MG63 (cell line): ENCODE data around the gene LPP. TPM values are rescaled to one million over a fixed set of nuclear protein-coding genes. Genes with fewer than 3 reads are reported as not detected.
"Not testable (repeated sequence)": the region's sequence is repeated elsewhere in the genome, so short reads cannot be mapped to it uniquely, and the experiment has no call there.

Experiments used
- DNase-seq: peaks from one replicate; pipeline ENCODE4 v3.0.0-alpha.2; 2020
- H3K27me3 ChIP-seq: fragments of 250-450 bp; sonication (Bioruptor Pico); 2 replicates; pipeline ENCODE4 v1.5.1; 2020; ENCODE audit warnings: mild to moderate bottlenecking, moderate library complexity
- H3K36me3 ChIP-seq: fragments of 250-450 bp; sonication (Bioruptor Pico); 2 replicates; pipeline ENCODE4 v1.5.1; 2020; ENCODE audit warnings: mild to moderate bottlenecking, moderate library complexity
- H3K4me3 ChIP-seq: fragments of 250-450 bp; sonication (Bioruptor Pico); 2 replicates; pipeline ENCODE4 v1.5.1; 2020; ENCODE audit warnings: mild to moderate bottlenecking, moderate library complexity
- H3K9me3 ChIP-seq: fragments of 250-450 bp; sonication (Bioruptor Pico); 2 replicates; pipeline ENCODE4 v1.5.1; 2020; ENCODE audit warnings: mild to moderate bottlenecking, moderate library complexity
- total RNA-seq: library from RNA; depleted of rRNA; stranded (reverse); fragments of >200 nt; shearing (Covaris generic); gene quantifications from 2 replicates; pipeline ENCODE4 v1.2.3, GENCODE V29; 2014; ENCODE audit warnings: low replicate concordance

The LPP gene
- total RNA-seq, 1 experiment from 2014 or later, result 7.9 TPM

- DNase-seq, result no peak
- Histone ChIP-seq H3K4me3 (no peak overlapping the region), H3K27me3 (no peaks in the 10 kb centered on the region), H3K36me3 (peaks cover 2% of the 10 kb centered on the region; the same call in 1 of the 2 replicates), H3K9me3 (no peaks in the 10 kb centered on the region)
Observed at GRCh38 chr3:188432802-188433520, 279.0 kb downstream of the LPP start.

GRCh38 chr3:188433521-188434150 lies 279.7 kb downstream of the LPP start:
- no peak for DNase-seq
- H3K27me3 ChIP-seq, result no peaks in the 10 kb centered on the region
- no peak overlapping the region for H3K4me3 ChIP-seq
- H3K36me3 ChIP-seq, result peaks cover 2% of the 10 kb centered on the region; the same call in 1 of the 2 replicates
- H3K9me3 ChIP-seq, result no peaks in the 10 kb centered on the region

- Histone ChIP-seq H3K4me3 (no peak overlapping the region), H3K27me3 (no peaks in the 10 kb centered on the region), H3K9me3 (no peaks in the 10 kb centered on the region), H3K36me3 (peaks cover 2% of the 10 kb centered on the region; the same call in 1 of the 2 replicates)
- DNase-seq, result no peak
Observed at GRCh38 chr3:188434594-188434993, 280.6 kb downstream of the LPP start.

DNA sequence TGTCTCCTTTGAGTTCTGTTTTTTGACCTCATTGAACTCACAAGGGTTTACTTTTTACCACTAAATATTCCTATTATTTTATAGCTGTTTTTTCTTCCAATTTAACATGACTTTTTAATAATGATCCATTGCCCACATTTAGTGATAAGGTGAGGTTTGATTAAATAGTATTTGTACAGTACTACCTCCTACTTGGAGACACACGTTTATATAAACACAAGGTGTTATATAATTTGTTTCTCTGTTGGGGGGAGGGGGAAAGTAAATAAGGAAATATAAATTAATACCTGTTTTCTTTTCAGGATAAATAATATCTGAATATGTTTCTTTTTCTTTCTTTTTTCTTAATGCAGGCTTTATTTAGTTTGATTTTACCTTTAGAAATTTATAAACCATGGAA lies 281.3 kb downstream of the LPP start:
- no peaks in the 10 kb centered on the region for H3K27me3 ChIP-seq
- DNase-seq, result no peak
- peaks cover 2% of the 10 kb centered on the region; the same call in 1 of the 2 replicates for H3K36me3 ChIP-seq
- no peaks in the 10 kb centered on the region for H3K9me3 ChIP-seq
- no peak overlapping the region for H3K4me3 ChIP-seq

GRCh38 chr3:188437926-188438325 lies 284.0 kb downstream of the LPP start:
- Histone ChIP-seq H3K4me3 (no peak overlapping the region), H3K9me3 (no peaks in the 10 kb centered on the region), H3K36me3 (peaks cover 2% of the 10 kb centered on the region; the same call in 1 of the 2 replicates), H3K27me3 (no peaks in the 10 kb centered on the region)
- no peak for DNase-seq

DNA sequence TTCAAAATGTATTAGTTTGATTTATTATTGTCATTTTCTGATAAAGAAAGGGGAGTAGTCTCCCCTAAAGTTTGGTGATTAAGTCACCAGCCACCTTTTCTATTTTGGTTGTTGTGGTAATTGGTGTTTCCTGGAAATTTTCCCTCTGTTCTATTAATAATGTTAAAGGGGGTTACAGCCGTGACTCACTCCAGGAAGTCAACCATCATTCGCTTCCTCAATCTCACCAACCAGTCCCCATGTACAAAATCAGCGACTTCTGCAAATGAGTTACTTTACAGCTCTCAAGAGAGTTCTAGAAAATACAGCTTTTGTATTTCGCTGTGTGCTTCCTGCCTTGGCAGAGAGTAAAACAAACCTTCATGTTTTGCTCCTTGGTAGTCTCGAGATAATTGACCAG lies 285.1 kb downstream of the LPP start:
- Histone ChIP-seq H3K4me3 (no peak overlapping the region), H3K36me3 (peaks cover 2% of the 10 kb centered on the region; the same call in 1 of the 2 replicates), H3K27me3 (no peaks in the 10 kb centered on the region), H3K9me3 (no peaks in the 10 kb centered on the region)
- DNase-seq, result no peak

GRCh38 chr3:188440340-188440972 lies 286.5 kb downstream of the LPP start:
- H3K36me3 ChIP-seq, result peaks cover 2% of the 10 kb centered on the region; the same call in 1 of the 2 replicates
- DNase-seq, result no peak
- H3K4me3 ChIP-seq, result no peak overlapping the region
- H3K9me3 ChIP-seq, result no peaks in the 10 kb centered on the region
- no peaks in the 10 kb centered on the region for H3K27me3 ChIP-seq

GRCh38 chr3:188442430-188442829 lies 288.5 kb downstream of the LPP start:
- Histone ChIP-seq H3K36me3 (no peaks in the 10 kb centered on the region; the same call in 1 of the 2 replicates), H3K4me3 (no peak overlapping the region), H3K9me3 (no peaks in the 10 kb centered on the region), H3K27me3 (no peaks in the 10 kb centered on the region)
- DNase-seq, result no peak

DNA sequence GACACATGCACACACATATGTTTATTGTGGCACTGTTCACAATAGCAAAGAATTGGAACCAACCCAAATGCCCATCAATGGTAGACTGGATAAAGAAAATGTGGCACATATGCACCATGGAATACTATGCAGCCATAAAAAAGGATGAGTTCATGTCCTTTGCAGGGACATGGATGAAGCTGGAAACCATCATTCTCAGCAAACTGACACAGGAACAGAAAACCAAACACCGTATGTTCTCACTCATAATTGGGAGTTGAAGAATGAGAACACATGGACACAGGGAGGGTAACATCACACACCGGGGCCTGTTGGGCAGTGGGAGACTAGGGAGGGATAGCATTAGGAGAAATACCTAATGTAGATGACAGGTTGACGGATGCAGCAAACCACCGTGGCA lies 291.2 kb downstream of the LPP start:
- H3K9me3 ChIP-seq, H3K4me3 ChIP-seq, DNase-seq: not testable (repeated sequence)

DNA sequence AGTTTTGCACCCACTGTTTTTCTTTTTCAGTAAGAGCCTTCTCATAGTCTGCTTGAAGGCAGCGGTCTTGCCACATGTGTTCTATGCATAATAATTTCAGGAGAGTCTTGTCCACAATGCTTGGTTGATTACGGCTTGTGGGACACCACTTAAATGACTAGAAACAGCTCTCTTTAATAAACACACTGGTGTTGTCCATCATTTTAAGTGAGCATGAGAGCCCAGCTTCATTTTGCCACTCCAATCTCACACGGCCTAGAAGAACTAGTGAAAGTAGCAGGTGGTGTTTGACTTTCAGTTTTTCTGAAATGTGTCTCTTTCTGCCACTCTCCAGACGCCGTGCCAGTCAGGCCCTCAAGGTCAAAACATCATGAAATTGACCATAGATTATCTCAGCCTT lies 292.1 kb downstream of the LPP start:
- Histone ChIP-seq H3K36me3 (no peaks in the 10 kb centered on the region; the same call in 1 of the 2 replicates), H3K27me3 (no peaks in the 10 kb centered on the region), H3K4me3 (no peak overlapping the region), H3K9me3 (no peaks in the 10 kb centered on the region)
- no peak for DNase-seq

More for the DNA sequence above, 291.2 kb downstream of the LPP start:
- not testable (repeated sequence) for H3K36me3 ChIP-seq, H3K27me3 ChIP-seq

DNA sequence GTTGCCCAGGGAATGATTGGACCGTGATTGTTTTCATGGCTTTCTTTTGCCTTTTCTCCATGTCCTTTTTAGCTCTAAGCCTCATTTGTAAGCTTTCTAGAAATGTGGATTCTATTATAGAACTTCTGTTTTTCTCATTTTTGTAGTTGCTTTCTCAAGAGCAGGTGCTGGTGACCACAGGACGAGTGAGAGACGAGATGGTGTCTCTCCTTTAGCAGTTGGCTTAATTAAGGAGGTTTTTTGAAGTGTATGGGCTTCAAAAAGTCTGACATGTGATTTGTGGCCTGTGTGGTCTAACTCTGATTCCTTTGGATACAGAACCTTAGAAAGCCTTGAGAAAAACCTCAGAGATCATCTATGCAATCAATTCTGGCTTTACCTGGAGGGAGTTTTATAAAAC lies 292.8 kb downstream of the LPP start:
- Histone ChIP-seq H3K9me3 (no peaks in the 10 kb centered on the region), H3K4me3 (no peak overlapping the region), H3K36me3 (no peaks in the 10 kb centered on the region; the same call in 1 of the 2 replicates), H3K27me3 (no peaks in the 10 kb centered on the region)
- no peak for DNase-seq

DNA sequence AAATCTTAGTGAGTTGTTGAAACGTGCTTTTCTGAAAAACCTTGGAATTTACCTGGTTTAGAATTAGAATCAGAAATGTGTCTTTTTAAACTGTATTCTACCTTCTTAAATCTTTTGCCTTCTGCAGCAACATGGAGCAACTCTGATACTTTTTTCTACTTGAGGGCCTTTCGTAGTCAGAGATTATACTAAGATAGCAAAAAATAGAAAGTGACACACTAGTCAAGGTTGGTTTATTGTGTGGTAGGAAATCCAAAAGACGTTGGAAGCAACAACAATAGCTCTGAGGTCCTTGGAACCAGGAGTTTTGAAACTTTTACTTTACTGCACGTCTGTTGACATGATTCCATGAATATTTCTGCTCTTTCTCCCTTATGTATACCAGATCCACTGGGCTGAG lies 294.9 kb downstream of the LPP start:
- no peaks in the 10 kb centered on the region for H3K27me3 ChIP-seq
- H3K4me3 ChIP-seq, result no peak overlapping the region
- no peak for DNase-seq
- H3K36me3 ChIP-seq, result no peaks in the 10 kb centered on the region
- no peaks in the 10 kb centered on the region for H3K9me3 ChIP-seq

- Histone ChIP-seq H3K27me3 (no peaks in the 10 kb centered on the region), H3K4me3 (no peak overlapping the region), H3K9me3 (no peaks in the 10 kb centered on the region), H3K36me3 (no peaks in the 10 kb centered on the region)
- DNase-seq, result no peak
Observed at GRCh38 chr3:188449421-188449820, 295.5 kb downstream of the LPP start.

- no peaks in the 10 kb centered on the region for H3K27me3 ChIP-seq
- H3K36me3 ChIP-seq, result no peaks in the 10 kb centered on the region
- H3K9me3 ChIP-seq, result no peaks in the 10 kb centered on the region
- H3K4me3 ChIP-seq, result no peak overlapping the region
- DNase-seq, result no peak
Observed at GRCh38 chr3:188452158-188452772, 298.3 kb downstream of the LPP start.

DNA sequence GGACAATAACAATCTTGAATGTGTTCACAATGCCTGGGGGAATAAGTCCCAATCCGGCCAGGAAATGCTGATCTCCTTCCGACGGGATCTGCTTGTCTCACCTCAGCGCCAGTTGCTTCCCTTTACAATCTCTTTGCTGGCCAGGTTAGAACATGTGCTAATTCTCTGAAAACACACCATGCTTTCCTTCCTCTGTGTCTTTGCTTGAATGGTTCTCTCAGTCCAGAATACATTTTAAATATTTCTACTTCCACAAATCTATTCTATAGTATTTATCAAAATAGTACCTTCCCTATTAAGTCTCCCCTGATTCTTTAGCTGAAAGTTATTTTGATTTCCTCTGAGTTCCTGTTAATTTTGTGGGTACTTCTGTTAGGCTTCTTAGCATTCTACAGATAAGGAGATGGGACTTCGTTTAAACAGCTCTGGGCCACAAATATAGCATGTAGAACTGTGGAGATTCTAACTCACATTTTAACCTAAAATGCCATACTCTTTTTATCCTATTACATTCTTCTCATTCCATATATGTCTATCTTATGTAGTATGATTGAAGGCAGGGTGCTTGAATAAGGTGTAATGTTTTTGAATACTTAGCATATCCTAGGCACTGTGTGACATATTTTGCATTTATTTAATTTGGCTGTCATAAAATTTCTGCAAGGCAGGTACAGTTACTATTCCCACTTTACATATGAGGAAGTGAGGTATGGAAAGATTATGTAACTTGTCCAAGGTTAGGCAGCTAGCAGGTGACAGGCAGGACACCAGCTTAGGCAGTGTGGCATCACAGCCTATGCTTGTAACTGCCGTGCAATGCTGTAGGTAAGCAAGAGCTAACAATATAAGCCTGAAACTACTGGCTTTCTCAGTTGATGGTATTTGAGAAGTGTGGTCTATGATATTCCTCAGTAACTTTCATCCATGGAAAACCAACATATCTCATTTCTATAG lies 299.8 kb downstream of the LPP start:
- no peak overlapping the region for H3K4me3 ChIP-seq
- no peaks in the 10 kb centered on the region for H3K27me3 ChIP-seq
- no peak for DNase-seq
- H3K36me3 ChIP-seq, result no peaks in the 10 kb centered on the region
- no peaks in the 10 kb centered on the region for H3K9me3 ChIP-seq

DNA sequence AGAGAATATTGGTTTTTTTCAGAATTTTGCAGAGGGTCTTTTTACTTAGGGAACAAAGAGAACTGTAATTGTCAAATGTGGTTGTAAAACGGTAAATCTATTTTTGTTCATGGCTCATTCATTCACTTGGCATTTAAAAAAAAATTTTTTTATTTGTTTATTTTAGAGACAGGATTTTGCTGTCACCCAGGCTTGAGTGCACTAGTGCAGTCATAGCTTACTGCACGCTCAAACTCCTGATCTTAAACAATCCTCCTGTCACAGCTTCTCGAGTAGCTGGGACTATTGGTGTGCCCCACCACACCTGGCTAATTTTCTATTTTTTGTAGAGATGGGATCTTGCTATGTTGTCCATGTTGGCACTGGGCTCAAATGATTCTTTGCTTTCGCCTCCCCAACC lies 301.8 kb downstream of the LPP start:
- Histone ChIP-seq H3K9me3 (no peaks in the 10 kb centered on the region), H3K36me3 (no peaks in the 10 kb centered on the region), H3K4me3 (no peak overlapping the region), H3K27me3 (no peaks in the 10 kb centered on the region)
- no peak for DNase-seq
